Immature natural killer cell (primary cell): Measurements from ENCODE around the gene ADORA2A. TPM values are rescaled to one million over a fixed set of nuclear protein-coding genes. Genes with fewer than 3 reads are reported as not detected.
A peak's percentile ranks its signal among the peaks of the same experiment; 100 is the strongest.

Experiments used
- DNase-seq, 3 donors: peaks; one replicate each; pipeline ENCODE4 v3.0.0; 2022; ENCODE audit warnings: mixed read lengths in 1 of 3
- H3K27ac Mint-ChIP-seq, 6 donors: one replicate each; pipeline ENCODE4 v1.8.0; 2020; ENCODE audit warnings: mixed read lengths in 6 of 6, mild to moderate bottlenecking in 5 of 6, inconsistent platforms in 4 of 6, moderate library complexity in 3 of 6
- H3K27me3 Mint-ChIP-seq, 3 donors: one replicate each; pipeline ENCODE4 v1.8.0; 2020 to 2021; ENCODE audit warnings: low read depth in 3 of 3, mild to moderate bottlenecking in 3 of 3, mixed read lengths in 3 of 3, moderate library complexity in 3 of 3, inconsistent platforms in 1 of 3
- H3K36me3 Mint-ChIP-seq, 3 donors: one replicate each; pipeline ENCODE4 v1.8.0; 2020; ENCODE audit warnings: mixed read lengths in 3 of 3, inconsistent platforms in 2 of 3, mild to moderate bottlenecking in 2 of 3
- H3K4me1 Mint-ChIP-seq, 2 donors: one replicate each; pipeline ENCODE4 v1.8.0; 2020; ENCODE audit warnings: inconsistent platforms in 2 of 2, mild to moderate bottlenecking in 2 of 2, mixed read lengths in 2 of 2, moderate library complexity in 1 of 2
- H3K4me3 Mint-ChIP-seq, 5 donors: one replicate each; pipeline ENCODE4 v1.8.0; 2020; ENCODE audit warnings: mild to moderate bottlenecking in 5 of 5, mixed read lengths in 5 of 5, inconsistent platforms in 3 of 5, moderate library complexity in 3 of 5
- H3K9me3 Mint-ChIP-seq, 6 donors: one replicate each; pipeline ENCODE4 v1.8.0; 2020; ENCODE audit warnings: mild to moderate bottlenecking in 6 of 6, mixed read lengths in 6 of 6, inconsistent platforms in 4 of 6, moderate library complexity in 3 of 6
- polyA plus RNA-seq, 3 donors: library from polyadenylated mRNA; unstranded; fragments of 300-500 nt; fragmentation: Illumina TruSeq; gene quantifications; one replicate each; pipeline ENCODE4 v1.2.3, GENCODE V29; 2021

Gene ADORA2A
- polyA plus RNA-seq, 3 donors from 2014 or later = 4.6 to 6.8 (median 5.3) TPM

DNA sequence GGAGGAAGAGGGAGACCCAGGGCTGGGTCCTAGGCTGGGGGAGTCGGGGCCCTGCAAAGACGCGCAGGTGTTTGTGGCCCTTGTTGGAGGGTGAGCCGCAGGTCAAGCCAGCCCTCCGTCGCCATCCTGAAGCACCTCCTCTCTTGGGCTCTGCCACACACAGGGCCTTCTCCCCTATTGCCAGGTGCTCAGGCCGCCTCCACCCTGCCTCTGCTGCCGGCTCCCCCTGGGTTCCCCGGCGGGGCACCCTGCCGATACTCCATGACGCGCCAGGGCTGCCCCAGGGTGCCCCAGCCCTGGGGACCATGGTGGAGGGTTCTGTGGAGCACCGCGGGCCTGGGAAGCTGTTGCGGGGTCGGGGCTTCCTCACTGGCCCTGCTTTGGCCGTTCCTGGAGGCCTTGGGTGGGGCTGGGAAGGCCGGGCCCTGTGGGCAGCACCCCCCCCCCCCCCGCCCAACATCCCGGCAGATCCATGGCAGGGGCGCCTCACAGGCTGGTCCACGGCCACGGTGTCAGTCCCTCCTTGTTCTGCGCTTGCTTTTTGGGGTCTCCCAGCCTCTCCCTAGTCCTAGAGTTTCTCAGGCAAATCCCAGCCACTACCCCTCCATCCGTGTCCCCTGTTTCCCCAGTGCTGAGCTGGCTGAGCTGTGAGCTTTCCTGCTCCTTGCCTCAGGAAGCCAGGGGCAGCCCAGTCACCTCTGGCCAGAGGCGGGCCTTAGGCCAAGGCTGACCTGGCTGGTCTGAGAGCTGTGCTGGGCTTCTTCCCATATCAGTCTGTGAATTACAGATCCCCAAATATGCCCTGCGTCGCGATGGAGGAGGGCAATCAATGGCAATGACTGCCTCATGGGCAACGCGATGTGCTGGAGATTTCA is 2.3 kb upstream of the ADORA2A start:
- Mint-ChIP-seq H3K36me3 (no peaks in the 10 kb centered on the region), H3K27ac (peak overlapping the region in 4 of 6 donors; percentile 31 to 73 (median 42))
- DNase-seq = no peak

DNA sequence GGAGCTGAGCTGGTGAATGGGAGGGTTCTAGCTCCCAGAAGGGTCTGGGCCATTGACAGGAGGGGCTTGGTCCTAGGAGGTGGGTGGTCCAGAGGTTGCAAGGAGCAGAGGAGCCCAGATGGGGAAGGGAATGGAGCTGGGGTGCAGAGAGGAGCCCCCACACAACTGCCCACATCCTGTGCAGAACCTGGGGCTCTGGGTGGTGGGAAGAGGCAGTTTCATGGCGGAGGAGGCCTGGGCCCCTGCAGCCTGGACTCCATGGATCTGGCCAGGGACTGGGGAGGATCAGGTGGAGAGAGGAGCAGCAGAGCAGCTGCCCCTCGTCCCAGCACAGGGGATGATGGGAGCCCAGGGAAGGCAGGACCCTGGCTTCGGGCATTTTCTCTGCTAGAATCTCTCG is 963 bp upstream of the ADORA2A start:
- Mint-ChIP-seq H3K27ac (peak overlapping the region in 4 of 6 donors; percentile 24 to 75 (median 42)), H3K36me3 (no peaks in the 10 kb centered on the region), H3K4me1 (peaks cover 41 to 43% of the 10 kb centered on the region in 2 donors), H3K4me3 (peak overlapping the region in 4 of 5 donors; percentile 24 to 69 (median 65)), H3K9me3 (no peaks in the 10 kb centered on the region), H3K27me3 (peaks cover 4 to 14% (median 4%) of the 10 kb centered on the region in 3 donors)
- DNase-seq = no peak

More for the DNA sequence above, 2.3 kb upstream of the ADORA2A start:
- no peaks in the 10 kb centered on the region for H3K9me3 Mint-ChIP-seq
- H3K4me3 Mint-ChIP-seq = peak overlapping the region; percentile 36 to 63 (median 58)
- H3K4me1 Mint-ChIP-seq = peaks cover 41% of the 10 kb centered on the region in 2 donors
- peaks cover 4 to 14% (median 4%) of the 10 kb centered on the region in 3 donors for H3K27me3 Mint-ChIP-seq

DNA sequence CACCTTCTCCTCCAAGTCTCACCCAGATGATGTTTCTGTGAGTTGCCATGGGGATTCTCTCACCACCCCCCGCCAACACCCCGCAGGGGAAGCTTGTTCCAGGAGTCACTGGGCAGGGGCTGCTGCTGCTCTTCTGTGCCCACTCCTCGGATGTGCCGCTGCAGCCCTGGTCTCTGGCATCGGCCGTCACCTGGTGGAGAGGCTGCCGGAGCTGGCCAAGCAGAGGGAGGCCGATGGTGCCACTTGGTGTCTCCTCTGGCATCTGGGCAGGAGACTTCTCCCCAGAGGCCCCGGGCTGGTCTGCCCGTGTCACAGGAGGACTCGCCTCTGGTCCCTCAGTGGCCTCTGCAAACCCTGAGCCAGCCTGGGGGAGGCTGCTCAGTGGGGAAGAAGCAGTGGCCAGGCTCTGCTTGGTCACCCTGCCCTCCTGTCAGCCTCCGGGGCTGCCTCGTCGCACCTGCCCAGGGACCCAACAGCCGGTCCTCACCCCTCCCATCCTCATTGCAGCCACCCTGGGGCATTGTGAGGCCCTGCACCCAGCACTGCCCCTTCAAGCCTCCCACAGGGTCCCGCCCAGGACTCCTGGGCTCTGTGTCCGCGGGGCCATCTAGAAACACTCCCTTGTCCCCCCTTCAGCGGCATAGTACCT is 424 bp upstream of the ADORA2A start:
- Mint-ChIP-seq H3K4me1 (peaks cover 41 to 43% of the 10 kb centered on the region in 2 donors), H3K27me3 (peaks cover 4 to 14% (median 4%) of the 10 kb centered on the region in 3 donors), H3K4me3 (peak overlapping the region; percentile 46 to 79 (median 75)), H3K27ac (peak overlapping the region; percentile 34 to 85 (median 70)), H3K9me3 (no peaks in the 10 kb centered on the region), H3K36me3 (no peaks in the 10 kb centered on the region)
- DNase-seq = no peak

DNA sequence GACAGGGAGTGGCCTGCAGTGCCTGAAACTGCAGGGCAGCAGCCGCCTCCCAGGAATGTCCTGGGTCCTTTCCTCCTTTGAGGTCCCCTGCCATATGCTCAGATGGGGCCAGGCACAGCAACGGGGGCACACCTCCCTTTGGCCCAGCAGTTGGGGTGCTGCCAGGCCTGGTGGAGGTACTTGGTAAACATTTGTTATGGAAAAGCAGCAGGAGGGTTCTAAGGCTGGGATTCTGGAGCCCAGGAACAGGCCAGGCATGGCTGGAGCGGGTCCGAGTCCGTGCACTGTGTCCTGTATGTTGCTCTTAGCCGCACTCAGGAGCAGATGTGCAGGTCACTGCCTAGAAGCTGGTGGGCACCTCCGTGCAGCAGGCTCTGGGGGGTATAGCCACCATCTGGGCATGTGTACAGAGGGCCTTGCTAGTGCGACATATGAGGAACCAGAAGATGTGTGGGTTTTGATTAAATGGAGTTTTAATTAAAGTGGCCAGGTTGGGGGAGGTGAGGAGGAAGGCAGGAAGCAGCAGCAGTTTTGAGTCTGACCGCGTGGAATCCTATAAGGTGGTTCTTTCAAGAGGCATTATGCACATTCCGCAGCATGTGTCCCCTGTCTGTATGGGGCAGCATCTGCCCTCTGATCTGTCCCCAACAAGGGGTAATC is 1.5 kb downstream of the ADORA2A start:
- Mint-ChIP-seq H3K36me3 (no peaks in the 10 kb centered on the region), H3K9me3 (no peaks in the 10 kb centered on the region), H3K4me3 (peak overlapping the region; percentile 25 to 82 (median 53)), H3K27me3 (peaks cover 0 to 10% (median 4%) of the 10 kb centered on the region in 3 donors), H3K27ac (peak overlapping the region in 3 of 6 donors; percentile 2 to 81 (median 68)), H3K4me1 (peaks cover 46 to 50% of the 10 kb centered on the region in 2 donors)
- no peak for DNase-seq

DNA sequence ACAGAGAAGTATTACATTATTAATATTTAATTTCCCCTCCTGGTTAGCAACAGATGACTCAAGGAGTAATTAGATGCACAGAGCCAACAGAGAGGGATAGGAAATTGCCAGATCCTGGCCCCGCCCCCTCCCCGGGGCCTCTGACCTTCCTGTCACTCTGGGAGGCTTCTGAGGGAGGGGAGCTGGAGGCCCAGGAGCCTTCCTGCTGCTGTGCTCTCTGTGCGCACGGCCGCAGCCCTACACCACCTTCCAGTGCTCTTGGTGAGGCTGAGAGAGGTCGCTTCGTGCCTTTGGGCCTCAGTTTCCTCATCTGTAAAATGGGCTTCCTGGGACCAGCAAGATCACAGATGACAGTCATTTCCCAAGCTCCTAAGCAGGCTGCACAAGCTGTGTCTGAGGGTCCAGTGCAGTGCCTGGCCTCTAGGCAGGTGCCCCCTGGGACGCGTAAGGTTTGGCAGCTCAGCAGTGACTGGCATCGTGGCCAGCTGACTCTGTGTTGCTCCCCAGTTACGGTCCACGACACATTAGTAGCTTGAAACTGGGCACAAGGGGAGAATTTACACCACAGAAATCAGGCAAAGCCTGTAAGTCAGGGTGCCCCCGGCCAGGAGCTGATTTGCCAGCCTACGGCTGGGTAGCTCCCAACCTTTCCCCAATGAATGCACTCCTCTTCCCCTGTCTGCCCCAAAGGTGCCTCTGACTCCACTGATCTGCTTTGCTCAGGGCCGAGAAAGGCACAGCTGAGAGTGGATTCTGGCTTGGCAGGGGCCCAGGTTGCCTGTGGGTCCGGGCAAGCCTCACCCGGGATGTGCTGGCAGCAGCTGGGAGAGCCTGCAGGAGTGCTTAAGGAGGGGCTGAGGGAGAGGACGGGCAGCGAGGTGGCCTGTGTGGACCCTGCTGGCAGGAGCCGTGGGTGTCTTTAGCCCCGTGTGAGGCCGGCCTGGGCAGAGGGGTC is 2.3 kb downstream of the ADORA2A start:
- H3K27me3 Mint-ChIP-seq = peaks cover 3 to 16% (median 8%) of the 10 kb centered on the region in 3 donors

DNA sequence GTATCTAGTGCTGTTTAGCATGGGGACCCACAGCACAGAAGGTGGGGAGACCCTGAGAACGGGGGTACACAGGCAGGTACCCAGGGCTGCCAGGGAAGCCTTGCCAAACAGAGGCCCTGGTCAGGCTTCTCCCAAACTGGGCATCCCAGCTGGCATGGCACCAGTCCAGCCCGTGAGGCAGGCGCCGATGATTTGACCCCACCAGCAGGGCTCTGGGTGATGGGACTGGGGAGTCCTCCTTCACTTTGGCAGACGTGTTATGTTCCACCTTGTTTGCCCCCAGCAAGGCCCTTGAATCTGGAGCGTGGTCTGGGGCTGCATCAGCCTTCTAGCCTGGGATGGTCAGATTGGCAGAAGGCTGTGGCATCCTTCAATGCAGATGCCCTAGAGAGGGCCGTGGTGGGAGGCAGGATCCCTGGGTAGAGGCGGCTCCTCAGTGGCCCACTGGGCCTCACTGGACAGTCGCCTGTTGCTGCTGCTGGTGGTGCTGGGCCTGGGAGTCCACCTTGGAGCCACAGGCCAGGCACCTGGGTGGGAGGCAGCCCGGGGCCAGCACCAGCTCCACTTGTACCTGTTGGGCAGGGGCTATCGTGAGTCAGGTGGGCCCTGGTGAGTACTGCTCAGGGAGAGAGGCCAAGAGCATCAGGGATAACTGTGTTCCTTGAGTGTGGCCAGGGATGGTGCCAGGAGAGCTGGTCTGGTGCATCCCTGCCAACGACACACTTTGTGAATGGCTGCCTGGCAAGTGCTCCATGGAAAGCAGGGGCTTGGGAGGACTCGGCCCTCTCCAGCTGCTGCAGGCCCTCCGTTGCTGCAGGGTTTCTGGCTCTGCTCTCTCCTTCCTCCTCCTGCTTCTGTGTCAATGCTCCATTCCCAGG is 3.3 kb downstream of the ADORA2A start:
- peaks cover 60 to 63% of the 10 kb centered on the region in 2 donors for H3K4me1 Mint-ChIP-seq
- no peak overlapping the region for H3K4me3 Mint-ChIP-seq
- DNase-seq = no peak
- no peaks in the 10 kb centered on the region for H3K9me3 Mint-ChIP-seq
- no peak overlapping the region for H3K27ac Mint-ChIP-seq
- H3K27me3 Mint-ChIP-seq = peaks cover 7 to 13% (median 10%) of the 10 kb centered on the region in 3 donors
- no peaks in the 10 kb centered on the region for H3K36me3 Mint-ChIP-seq

More for the DNA sequence above, 2.3 kb downstream of the ADORA2A start:
- Mint-ChIP-seq H3K36me3 (no peaks in the 10 kb centered on the region), H3K4me1 (peaks cover 54 to 58% of the 10 kb centered on the region in 2 donors), H3K4me3 (peak overlapping the region in 1 of 5 donors; percentile 40), H3K27ac (no peak overlapping the region), H3K9me3 (no peaks in the 10 kb centered on the region)
- no peak for DNase-seq

DNA sequence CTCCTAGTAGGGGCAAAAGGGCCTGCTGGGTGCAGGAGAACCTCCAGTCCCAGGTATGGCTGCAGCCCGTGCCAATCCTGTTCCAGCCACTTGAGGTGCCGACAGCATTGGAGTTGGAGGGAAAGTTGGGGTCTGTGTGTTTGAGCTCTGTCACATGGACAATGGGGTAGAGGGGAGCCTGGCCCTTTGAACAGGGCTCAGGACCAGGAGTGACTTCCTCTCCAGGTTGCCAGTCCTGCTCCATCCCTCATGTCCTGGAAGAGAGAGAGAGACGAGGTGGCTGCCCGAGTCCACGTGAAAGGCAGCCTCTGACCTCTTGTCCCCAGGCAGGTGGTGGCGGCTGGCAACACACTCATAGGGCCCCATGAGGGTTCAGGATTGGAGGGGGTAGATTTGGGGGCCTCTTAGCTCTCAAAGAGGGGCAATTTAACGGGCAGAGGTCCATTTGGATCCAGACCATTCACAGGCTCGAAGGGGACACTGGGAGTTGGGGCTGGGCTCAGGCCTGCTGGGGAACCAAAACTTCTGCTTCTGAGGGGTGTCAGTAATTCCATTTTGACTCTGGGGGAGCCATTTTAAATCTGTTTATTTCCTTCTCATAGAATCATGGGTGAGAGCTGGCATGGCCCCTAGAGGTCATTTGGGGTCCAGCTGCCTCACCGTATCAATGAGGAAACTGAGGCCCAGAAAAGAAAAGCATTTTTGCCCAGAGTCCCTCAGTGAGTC is 4.1 kb downstream of the ADORA2A start:
- H3K27ac Mint-ChIP-seq = peak overlapping the region in 3 of 6 donors; percentile 11 to 33 (median 24)
- DNase-seq = no peak
- no peaks in the 10 kb centered on the region for H3K36me3 Mint-ChIP-seq
- H3K27me3 Mint-ChIP-seq = peaks cover 7 to 11% (median 10%) of the 10 kb centered on the region in 3 donors
- no peak overlapping the region for H3K4me3 Mint-ChIP-seq
- H3K9me3 Mint-ChIP-seq = no peaks in the 10 kb centered on the region
- H3K4me1 Mint-ChIP-seq = peaks cover 52 to 57% of the 10 kb centered on the region in 2 donors

DNA sequence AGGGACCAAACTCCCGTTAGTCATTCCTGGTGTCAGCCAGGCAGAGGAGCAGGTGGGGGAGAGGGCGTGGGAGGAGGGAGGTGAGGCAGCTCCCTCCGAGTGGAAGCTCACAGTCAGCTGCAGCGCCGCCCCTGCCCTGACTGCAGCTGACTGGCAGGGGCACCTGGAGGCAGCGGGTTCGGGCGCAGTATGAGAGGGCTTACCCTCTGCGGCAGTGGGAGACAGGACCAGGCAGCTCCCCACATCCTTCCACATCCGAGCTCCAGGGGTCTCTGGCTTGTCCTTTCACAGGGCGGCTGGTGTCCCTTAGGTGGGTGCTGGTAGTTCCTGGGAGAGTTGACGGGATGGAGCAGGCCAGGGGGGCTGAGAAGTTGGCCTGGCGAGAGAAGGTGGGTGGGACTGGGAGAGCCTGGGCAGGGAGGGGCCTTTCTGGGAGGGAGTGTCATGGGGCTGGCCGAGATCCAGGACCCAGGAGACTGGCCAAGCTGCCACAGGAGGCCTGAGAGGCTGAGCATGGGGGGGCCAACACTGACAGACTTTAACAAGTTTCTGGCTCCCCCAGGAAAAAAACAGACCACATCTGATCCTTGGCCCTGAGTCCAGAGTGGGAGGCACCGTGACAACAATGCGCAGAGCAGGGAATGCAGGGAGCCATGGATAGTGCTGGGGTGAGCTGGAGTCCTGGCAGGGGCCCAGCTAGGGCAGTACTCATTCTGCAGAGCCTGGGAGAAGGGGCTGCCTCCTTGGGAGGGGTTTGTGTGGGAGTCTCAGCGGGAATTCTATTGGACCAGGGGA is 4.9 kb downstream of the ADORA2A start:
- no peak for DNase-seq

DNA sequence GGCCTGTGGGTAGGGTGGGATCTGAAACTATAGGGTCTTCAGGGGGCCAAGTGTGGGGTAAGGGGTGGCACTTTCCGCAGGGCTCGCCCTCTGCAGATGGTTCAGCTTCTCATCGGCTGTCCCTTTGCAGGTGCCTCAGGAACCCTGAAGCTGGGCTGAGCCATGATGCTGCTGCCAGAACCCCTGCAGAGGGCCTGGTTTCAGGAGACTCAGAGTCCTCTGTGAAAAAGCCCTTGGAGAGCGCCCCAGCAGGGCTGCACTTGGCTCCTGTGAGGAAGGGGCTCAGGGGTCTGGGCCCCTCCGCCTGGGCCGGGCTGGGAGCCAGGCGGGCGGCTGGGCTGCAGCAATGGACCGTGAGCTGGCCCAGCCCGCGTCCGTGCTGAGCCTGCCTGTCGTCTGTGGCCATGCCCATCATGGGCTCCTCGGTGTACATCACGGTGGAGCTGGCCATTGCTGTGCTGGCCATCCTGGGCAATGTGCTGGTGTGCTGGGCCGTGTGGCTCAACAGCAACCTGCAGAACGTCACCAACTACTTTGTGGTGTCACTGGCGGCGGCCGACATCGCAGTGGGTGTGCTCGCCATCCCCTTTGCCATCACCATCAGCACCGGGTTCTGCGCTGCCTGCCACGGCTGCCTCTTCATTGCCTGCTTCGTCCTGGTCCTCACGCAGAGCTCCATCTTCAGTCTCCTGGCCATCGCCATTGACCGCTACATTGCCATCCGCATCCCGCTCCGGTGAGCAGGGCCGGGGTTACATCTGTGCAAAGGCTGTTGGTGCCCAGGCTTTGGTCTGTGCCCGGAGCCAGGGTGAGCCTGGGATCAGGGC is 5.8 kb downstream of the ADORA2A start:
- no peak for DNase-seq
- peaks cover 41 to 47% of the 10 kb centered on the region in 2 donors for H3K4me1 Mint-ChIP-seq
- H3K9me3 Mint-ChIP-seq = no peaks in the 10 kb centered on the region
- H3K27me3 Mint-ChIP-seq = peaks cover 7 to 9% (median 8%) of the 10 kb centered on the region in 3 donors
- peak overlapping the region in 4 of 6 donors; percentile 71 to 94 (median 90) for H3K27ac Mint-ChIP-seq
- H3K4me3 Mint-ChIP-seq = no peak overlapping the region
- H3K36me3 Mint-ChIP-seq = no peaks in the 10 kb centered on the region

More for the DNA sequence above, 4.9 kb downstream of the ADORA2A start:
- H3K9me3 Mint-ChIP-seq = no peaks in the 10 kb centered on the region
- H3K27me3 Mint-ChIP-seq = peaks cover 7 to 10% (median 10%) of the 10 kb centered on the region in 3 donors
- H3K4me3 Mint-ChIP-seq = peak overlapping the region in 1 of 5 donors; percentile 18
- peak overlapping the region in 3 of 6 donors; percentile 62 to 71 (median 65) for H3K27ac Mint-ChIP-seq
- H3K36me3 Mint-ChIP-seq = no peaks in the 10 kb centered on the region
- H3K4me1 Mint-ChIP-seq = peaks cover 44 to 50% of the 10 kb centered on the region in 2 donors

DNA sequence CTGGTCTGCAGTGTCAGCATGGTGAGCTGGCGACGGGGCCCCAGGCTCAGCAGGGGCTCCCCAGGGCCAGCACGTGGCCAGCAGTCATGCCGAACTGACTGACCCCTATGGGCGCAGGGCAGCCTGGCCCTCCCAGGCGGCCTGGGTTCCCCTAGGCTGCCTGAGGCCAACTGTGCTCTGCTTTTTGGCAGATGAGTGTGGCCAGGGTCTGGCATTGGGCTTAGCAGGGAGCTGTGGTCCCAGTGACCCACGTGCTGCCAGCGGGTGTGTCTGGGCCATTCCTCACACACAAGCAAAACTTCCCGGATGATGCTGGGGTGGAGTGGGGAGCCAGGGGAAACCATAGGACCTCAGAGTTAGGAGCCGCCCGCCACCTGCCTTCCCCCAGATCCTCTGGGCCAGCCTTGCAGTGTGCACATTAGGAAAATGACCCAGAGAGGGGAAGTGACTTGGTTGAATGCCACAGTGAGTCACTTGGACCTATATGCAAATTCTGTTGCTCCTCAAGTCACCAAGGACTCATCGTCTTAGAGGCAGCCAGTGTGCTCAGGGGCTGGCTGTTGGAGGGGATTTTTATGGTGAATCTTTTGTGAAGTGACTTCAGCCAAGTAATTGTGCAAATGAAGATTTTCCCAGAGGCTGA is 6.5 kb downstream of the ADORA2A start:
- Mint-ChIP-seq H3K27me3 (peaks cover 7% of the 10 kb centered on the region in 3 donors), H3K4me1 (peaks cover 35 to 39% of the 10 kb centered on the region in 2 donors), H3K4me3 (peak overlapping the region; percentile 46 to 77 (median 62)), H3K27ac (peak overlapping the region; percentile 78 to 94 (median 90)), H3K36me3 (no peaks in the 10 kb centered on the region), H3K9me3 (no peaks in the 10 kb centered on the region)
- DNase-seq = no peak
